Upper lobe of right lung (tissue), 1 donor: ENCODE measurements around the gene MRPL20. TPM values are rescaled to one million over a fixed set of nuclear protein-coding genes. Genes with fewer than 3 reads are reported as not detected.
A peak's percentile ranks its signal among the peaks of the same experiment; 100 is the strongest.
"Not testable (repeated sequence)": the region's sequence is repeated elsewhere in the genome, so short reads cannot be mapped to it uniquely, and the experiment has no call there.

Experiments used
- ATAC-seq: fragments of 200-7000 bp; cut with Tn5 transposase; one replicate; pipeline ENCODE4 v1.9.1; 2020; ENCODE audit warnings: mild to moderate bottlenecking, moderate library complexity
- DNase-seq: peaks from one replicate; pipeline ENCODE4 v3.0.0-alpha.2; 2020
- H3K27ac ChIP-seq: fragments of 200-600 bp; one replicate; pipeline ENCODE4 v1.8.0; 2022
- H3K27me3 ChIP-seq: fragments of 200-600 bp; one replicate; pipeline ENCODE4 v1.8.0; 2022; ENCODE audit warnings: mild to moderate bottlenecking
- H3K36me3 ChIP-seq: fragments of 200-600 bp; one replicate; pipeline ENCODE4 v1.8.0; 2022
- H3K4me1 ChIP-seq: fragments of 200-600 bp; one replicate; pipeline ENCODE4 v1.8.0; 2022
- H3K4me3 ChIP-seq: fragments of 200-600 bp; one replicate; pipeline ENCODE4 v1.8.0; 2022; ENCODE audit warnings: mild to moderate bottlenecking
- H3K9me3 ChIP-seq: fragments of 200-600 bp; one replicate; pipeline ENCODE4 v1.8.0; 2022
- intact Hi-C: fragments of 100-400 bp; cut with DNase I; formaldehyde crosslinking; loops from one replicate; pipeline ENCODE4 v1.11.0; 2022
- total RNA-seq: library from RNA; stranded (reverse); fragmentation: NEBNext Ultra II Directional; extraction: Animal tissue kit (Norgen Biotek cat#: 25700); gene quantifications from one replicate; pipeline ENCODE4 v1.2.1, GENCODE V29; 2021
- TF ChIP-seq, protein P1 (sequence below): fragments of 200-600 bp; IDR thresholded peaks from one replicate; pipeline ENCODE4 v1.8.0; 2022; ENCODE audit warnings: antibody characterized with exemption
- donor health status: DM: no; HTN: yes; CAD: no; lungs with severe emphysema.

The MRPL20 gene
- total RNA-seq, 1 donor from 2014 or later: 80.7 TPM

DNA sequence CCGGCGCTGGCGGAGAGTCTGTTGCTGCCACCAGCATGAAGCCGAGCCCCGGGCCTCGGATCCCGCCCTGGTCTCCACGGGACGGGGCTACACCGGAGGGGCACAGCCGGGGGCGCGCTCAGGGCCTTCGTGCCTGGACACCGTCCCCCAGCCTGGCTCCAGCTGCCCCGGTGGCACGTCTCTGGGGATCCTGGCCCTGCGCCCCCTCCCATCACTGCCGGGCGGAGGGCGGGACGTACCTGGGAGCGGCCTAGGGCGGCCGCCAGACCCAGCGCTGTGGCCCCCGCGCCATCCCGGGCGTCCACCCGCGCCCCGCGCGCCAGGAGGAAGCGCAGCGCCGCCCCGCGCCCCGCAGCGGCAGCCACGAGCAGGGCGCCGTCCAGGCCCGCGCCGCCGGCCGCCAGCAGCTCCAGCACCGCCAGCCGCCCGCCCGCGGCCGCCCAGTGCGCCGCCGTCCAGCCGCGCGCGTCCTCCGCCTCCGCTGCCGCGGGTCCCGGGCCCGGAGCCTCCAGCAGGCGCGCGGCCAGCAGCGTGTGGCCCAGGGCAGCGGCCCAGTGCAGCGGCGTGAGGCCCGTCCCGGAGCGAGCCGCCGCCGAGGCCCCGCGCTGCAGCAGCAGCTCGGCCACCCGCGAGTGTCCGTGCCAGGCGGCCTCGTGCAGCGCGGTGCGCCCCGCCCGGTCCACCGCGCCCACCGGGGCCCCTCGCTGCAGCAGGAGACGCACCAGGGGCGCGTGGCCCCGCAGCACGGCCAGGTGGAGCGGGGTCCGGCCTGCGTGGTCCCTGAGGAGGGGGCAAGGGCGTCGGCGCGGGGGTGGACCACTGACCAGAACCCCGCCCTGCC is 12.9 kb upstream of the MRPL20 start:
- Histone ChIP-seq H3K9me3 (no peaks in the 10 kb centered on the region), H3K27ac (peak overlapping the region; percentile 81), H3K4me1 (no peaks in the 10 kb centered on the region), H3K4me3 (peak overlapping the region; percentile 48), H3K36me3 (no peaks in the 10 kb centered on the region), H3K27me3 (no peaks in the 10 kb centered on the region)
- intact Hi-C loops: no loop called here
- TF ChIP-seq, protein P1, sequence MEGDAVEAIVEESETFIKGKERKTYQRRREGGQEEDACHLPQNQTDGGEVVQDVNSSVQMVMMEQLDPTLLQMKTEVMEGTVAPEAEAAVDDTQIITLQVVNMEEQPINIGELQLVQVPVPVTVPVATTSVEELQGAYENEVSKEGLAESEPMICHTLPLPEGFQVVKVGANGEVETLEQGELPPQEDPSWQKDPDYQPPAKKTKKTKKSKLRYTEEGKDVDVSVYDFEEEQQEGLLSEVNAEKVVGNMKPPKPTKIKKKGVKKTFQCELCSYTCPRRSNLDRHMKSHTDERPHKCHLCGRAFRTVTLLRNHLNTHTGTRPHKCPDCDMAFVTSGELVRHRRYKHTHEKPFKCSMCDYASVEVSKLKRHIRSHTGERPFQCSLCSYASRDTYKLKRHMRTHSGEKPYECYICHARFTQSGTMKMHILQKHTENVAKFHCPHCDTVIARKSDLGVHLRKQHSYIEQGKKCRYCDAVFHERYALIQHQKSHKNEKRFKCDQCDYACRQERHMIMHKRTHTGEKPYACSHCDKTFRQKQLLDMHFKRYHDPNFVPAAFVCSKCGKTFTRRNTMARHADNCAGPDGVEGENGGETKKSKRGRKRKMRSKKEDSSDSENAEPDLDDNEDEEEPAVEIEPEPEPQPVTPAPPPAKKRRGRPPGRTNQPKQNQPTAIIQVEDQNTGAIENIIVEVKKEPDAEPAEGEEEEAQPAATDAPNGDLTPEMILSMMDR: no peak
- DNase-seq (peak; percentile 73), ATAC-seq (peak; percentile 64)

DNA sequence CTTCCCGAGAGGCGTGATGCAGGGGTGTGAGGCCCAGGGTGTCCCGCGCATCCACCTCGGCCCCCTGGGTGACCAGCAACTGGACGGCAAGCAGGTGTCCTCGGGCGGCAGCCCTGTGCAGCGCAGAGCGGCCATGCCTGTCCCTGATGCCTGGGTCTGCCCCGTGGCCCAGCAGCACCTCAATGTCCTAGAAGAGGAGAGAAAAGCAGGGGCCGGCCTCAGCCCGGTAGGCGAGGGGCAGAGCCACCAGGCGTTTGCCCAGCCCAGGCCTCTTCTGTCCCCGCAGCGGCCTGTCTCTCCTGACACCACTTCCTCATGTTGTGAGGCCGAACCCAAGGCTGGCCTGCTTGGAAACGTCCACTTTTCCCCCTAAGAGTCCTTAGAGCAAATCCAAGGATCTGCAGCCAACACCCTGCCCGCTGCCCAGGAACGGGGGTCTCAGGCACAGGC is 12.3 kb upstream of the MRPL20 start:
- peak overlapping the region; percentile 68 for H3K27ac ChIP-seq

DNA sequence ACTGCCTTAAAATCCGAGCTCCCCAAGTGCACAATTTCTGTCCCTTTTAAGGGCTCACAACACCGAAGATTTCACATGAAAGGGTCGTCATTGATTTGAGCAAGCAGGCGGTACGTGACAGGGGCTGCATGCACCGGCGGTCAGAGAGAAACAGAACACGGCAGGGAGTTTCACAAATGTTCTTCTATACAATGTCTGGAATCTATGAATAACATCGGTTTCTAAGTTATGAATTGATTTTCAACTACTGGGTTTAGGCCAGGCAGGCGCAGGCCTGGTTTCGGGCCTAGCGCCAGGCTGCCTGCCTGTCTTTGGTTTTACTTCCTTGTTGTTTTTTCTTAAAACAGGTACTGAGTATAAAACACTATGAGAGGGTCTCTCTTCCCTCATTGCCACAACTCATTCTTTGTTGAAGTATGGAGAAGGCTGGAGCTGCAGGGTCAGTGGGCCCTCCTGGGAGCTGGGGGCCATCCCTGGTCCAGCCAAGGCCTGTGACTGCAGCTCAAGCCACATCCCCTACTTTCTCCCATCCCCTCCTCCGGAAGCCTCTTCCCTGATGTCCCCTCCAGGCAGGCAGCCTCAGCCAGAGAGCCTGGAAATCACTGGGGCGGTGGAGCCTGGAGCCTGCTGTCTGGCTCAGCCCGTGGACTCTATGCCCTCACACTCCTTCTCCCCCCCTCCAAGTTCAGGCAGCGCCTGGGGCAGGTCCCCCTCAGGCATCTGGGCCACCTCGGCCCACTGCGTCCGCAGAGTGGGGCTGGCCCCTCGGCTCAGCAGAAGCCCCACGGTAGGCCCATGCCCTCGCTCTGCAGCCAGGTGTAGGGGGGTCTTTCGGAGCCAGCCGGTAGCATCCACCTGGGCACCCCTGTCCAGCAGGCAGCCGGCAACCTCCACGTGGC is 11.6 kb upstream of the MRPL20 start:
- DNase-seq (no peak), ATAC-seq (no peak)
- Histone ChIP-seq H3K27me3 (no peaks in the 10 kb centered on the region), H3K4me3 (no peak overlapping the region), H3K36me3 (no peaks in the 10 kb centered on the region), H3K4me1 (no peaks in the 10 kb centered on the region), H3K27ac (no peak overlapping the region), H3K9me3 (no peaks in the 10 kb centered on the region)
- TF ChIP-seq, protein P1: no peak
- intact Hi-C loops: no loop called here

More for the DNA sequence above, 12.3 kb upstream of the MRPL20 start:
- intact Hi-C loops: no loop called here
- peak overlapping the region; percentile 48 for H3K4me3 ChIP-seq
- no peaks in the 10 kb centered on the region for H3K4me1 ChIP-seq
- no peak for DNase-seq
- TF ChIP-seq, protein P1: no peak
- no peaks in the 10 kb centered on the region for H3K27me3 ChIP-seq
- H3K9me3 ChIP-seq: no peaks in the 10 kb centered on the region
- H3K36me3 ChIP-seq: no peaks in the 10 kb centered on the region
- ATAC-seq: peak; percentile 25

DNA sequence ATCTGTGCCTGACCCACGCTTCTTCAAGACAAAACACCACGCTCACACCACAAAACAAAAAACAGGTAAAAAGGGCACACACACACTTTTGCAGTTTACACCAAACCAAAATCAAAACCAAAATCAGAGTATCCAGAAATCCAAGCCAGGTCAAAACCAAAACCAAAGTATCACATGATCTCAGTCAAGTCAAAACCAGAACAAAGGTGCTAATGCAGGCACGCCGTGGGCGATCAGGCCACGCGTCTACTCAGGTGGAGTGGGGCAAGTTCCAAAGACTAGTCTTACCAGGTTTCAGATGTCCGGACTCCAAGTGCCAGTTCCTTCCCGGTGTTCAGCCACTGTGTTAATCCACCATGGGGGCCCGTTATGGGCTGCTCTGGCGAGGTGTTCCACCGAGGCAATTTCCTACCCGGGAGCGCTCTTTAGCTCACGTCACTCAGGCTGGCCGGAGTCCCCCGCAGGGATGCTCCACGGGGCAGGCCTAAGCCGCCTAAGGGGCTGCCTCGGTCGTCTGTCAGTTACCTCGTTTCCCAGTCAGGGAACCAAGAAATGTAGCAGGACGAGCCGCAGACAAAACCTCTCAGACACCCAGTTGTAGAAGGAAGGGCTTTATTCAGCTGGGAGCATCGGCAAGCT is 10.9 kb upstream of the MRPL20 start:
- H3K4me3 ChIP-seq, intact Hi-C loops, H3K9me3 ChIP-seq, H3K4me1 ChIP-seq, H3K36me3 ChIP-seq, ATAC-seq, DNase-seq, H3K27me3 ChIP-seq, H3K27ac ChIP-seq: not testable (repeated sequence)

DNA sequence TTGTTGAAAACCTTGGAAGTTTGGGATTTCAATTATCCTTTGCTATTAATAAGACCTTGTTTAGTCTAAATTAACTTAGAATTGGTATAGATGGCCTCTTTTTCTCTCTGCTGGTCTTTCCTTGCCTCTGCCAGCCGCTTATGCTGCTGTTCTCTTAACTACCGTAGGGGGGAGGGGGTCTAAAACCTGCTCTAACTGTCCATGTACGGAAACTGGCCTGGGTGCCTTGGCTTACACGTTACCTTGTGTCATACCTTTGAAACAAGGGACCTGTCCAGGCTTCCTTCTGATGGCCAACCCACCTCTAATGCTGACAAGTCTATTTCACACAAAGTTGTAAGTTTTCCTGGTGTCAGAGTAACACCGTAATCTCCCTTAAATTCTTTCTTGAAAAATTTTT is 10.3 kb upstream of the MRPL20 start:
- H3K9me3 ChIP-seq, H3K4me3 ChIP-seq, intact Hi-C loops, H3K27me3 ChIP-seq, DNase-seq, ATAC-seq, H3K36me3 ChIP-seq, H3K4me1 ChIP-seq, H3K27ac ChIP-seq: not testable (repeated sequence)

DNA sequence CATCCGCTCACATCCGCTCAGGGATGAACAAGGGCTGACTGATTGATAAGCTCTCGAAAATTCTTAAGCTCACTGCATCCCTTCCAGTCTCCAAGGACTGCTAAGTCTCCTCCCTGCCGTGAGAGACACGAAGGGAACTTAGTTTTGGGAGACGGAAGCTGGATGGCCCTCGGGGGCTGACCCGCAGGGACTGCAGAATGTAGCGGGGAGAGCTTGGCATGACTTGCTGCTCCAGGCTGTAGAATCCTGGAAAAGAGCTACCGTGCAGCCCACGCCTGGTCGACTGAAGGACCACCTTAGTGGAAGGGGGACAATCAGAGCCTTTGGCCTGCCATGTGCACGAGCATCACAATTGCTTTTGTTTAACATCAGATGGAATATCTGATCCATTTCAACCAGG is 8.7 kb upstream of the MRPL20 start:
- intact Hi-C loops: no loop called here
- H3K9me3 ChIP-seq: no peaks in the 10 kb centered on the region
- no peak for DNase-seq
- no peaks in the 10 kb centered on the region for H3K36me3 ChIP-seq
- H3K4me1 ChIP-seq: no peaks in the 10 kb centered on the region
- no peaks in the 10 kb centered on the region for H3K27me3 ChIP-seq
- no peak for ATAC-seq
- TF ChIP-seq, protein P1: no peak
- H3K4me3 ChIP-seq: no peak overlapping the region
- no peak overlapping the region for H3K27ac ChIP-seq

DNA sequence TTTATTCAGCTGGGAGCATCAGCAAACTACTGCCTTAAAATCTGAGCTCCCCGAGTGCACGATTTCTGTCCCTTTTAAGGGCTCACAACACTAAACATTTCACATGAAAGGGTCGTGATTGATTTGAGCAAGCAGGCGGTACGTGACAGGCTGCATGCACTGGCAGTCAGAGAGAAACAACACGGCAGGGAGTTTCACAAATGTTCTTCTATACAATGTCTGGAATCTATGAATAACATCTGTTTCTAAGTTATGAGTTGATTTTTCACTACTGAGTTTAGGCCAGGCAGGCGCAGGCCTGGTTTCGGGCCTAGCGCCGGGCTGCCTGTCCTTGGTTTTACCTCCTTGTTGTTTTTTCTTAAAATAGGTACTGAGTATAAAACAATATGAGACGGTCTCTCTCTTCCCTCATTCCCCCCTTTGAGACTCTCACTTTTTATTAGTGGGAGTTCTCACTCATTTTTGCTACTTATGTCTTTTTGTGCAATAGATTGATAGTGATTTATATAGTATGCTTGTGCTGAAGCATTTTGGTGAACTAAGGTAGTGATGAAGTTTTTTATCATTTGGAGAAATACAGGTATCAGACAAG is 5.3 kb upstream of the MRPL20 start:
- H3K27ac ChIP-seq, H3K36me3 ChIP-seq, H3K27me3 ChIP-seq, H3K9me3 ChIP-seq, ATAC-seq, H3K4me3 ChIP-seq, intact Hi-C loops, DNase-seq: not testable (repeated sequence)
- peaks cover 12% of the 10 kb centered on the region for H3K4me1 ChIP-seq
